Sigmoid colon (tissue), 4 donors: ENCODE data around the gene RUFY4.

Experiments used
- CTCF ChIP-seq, 4 experiments: fragments of 450-650 bp in 3 of 4; fragments of 200-600 bp in 1 of 4; IDR thresholded peaks; one replicate each; pipeline ENCODE4 v1.5.1; 2016 to 2019; ENCODE audit warnings: antibody characterized with exemption in 4 of 4, mild to moderate bottlenecking in 3 of 4, moderate library complexity in 2 of 4
- EP300 ChIP-seq, 4 donors: sonication (generic); formaldehyde crosslinking; IDR thresholded peaks; one replicate each; pipeline ENCODE4 v1.6.1; 2017; ENCODE audit warnings: antibody characterized with exemption in 4 of 4
- POLR2A ChIP-seq, 2 donors: fragments of 450-650 bp; IDR thresholded peaks; one replicate each; pipeline ENCODE4 v1.6.1; 2016; ENCODE audit warnings: antibody characterized with exemption in 2 of 2, mild to moderate bottlenecking in 2 of 2, moderate library complexity in 2 of 2
- POLR2AphosphoS5 ChIP-seq, 4 donors: sonication (generic); formaldehyde crosslinking; IDR thresholded peaks; one replicate each; pipeline ENCODE4 v1.6.1; 2017; ENCODE audit warnings: antibody characterized with exemption in 4 of 4

GRCh38 chr2:218043100-218043499, 26.0 kb upstream of the RUFY4 start:
- TF ChIP-seq POLR2A (IDR thresholded peaks at IDR 0.05) (no peak), CTCF (IDR thresholded peaks at IDR 0.05) (no peak), POLR2AphosphoS5 (IDR thresholded peaks at IDR 0.05) (no peak), EP300 (IDR thresholded peaks at IDR 0.05) (no peak)
